K562 (cell line): Measurements from ENCODE around the gene CD69. TPM values are rescaled to one million over a fixed set of nuclear protein-coding genes. Genes with fewer than 3 reads are reported as not detected.

Experiments
- BRF1 ChIP-seq: IDR thresholded peaks from 3 replicates; pipeline ENCODE4 v1.6.1; 2011; ENCODE audit warnings: borderline replicate concordance, mild to moderate bottlenecking; ENCODE audit not compliant: insufficient read length; ENCODE audit errors: extremely low read depth
- CC2D1A ChIP-seq: fragments of 450-650 bp; IDR thresholded peaks from 2 replicates; pipeline ENCODE4 v1.6.1; 2017; ENCODE audit warnings: mild to moderate bottlenecking
- CHD1 ChIP-seq: fragments of 200-600 bp; sonication (generic); IDR thresholded peaks from one replicate; pipeline ENCODE4 v1.6.1; 2012; ENCODE audit warnings: mild to moderate bottlenecking, moderate library complexity, low read length, inconsistent platforms
- EP400 ChIP-seq: fragments of 450-650 bp; IDR thresholded peaks from 2 replicates; pipeline ENCODE4 v1.6.1; 2017; ENCODE audit warnings: antibody characterized with exemption, mild to moderate bottlenecking, moderate library complexity
- ETV6 ChIP-seq, 3 experiments: fragments of 150-350 bp in 1 of 3; sonication (generic) in 1 of 3; formaldehyde crosslinking in 1 of 3; IDR thresholded peaks; 2 replicates each; pipeline versions ENCODE4 v1.6.1 to v1.8.0; 2014 to 2022; ENCODE audit warnings: borderline replicate concordance in 2 of 3, low read depth in 2 of 3, antibody characterized with exemption in 1 of 3, low read length in 1 of 3, mild to moderate bottlenecking in 1 of 3, missing genetic modification reagents in 1 of 3
- FOS ChIP-seq: IDR thresholded peaks from 3 replicates; pipeline ENCODE4 v1.6.1; 2011; ENCODE audit not compliant: insufficient read length; ENCODE audit errors: extremely low read depth
- PCBP2 ChIP-seq: fragments of 200-400 bp; formaldehyde crosslinking; IDR thresholded peaks from 2 replicates; pipeline ENCODE4 v1.6.1; 2018; ENCODE audit warnings: low read length, low read depth, mild to moderate bottlenecking, moderate library complexity; ENCODE audit not compliant: poor library complexity, severe bottlenecking
- PML ChIP-seq: IDR thresholded peaks from 2 replicates; pipeline ENCODE4 v1.6.1; 2012; ENCODE audit warnings: low read length, inconsistent platforms
- PTRF ChIP-seq: fragments of 450-650 bp; IDR thresholded peaks from 2 replicates; pipeline ENCODE4 v1.6.1; 2016; ENCODE audit warnings: mild to moderate bottlenecking, missing genetic modification characterization, missing compliant biosample characterization
- RBFOX2 ChIP-seq: fragments of 200-400 bp; formaldehyde crosslinking; IDR thresholded peaks from 2 replicates; pipeline ENCODE4 v1.6.1; 2017; ENCODE audit warnings: low read depth, mild to moderate bottlenecking, low read length, moderate library complexity
- RUNX1 ChIP-seq: sonication (generic); IDR thresholded peaks from 2 replicates; pipeline ENCODE4 v1.6.1; 2016; ENCODE audit warnings: antibody characterized with exemption, low read depth
- SRF ChIP-seq, 2 experiments: fragments of 250-450, 450-650 bp in 1 of 2; sonication (Bioruptor Pico) in 1 of 2; sonication (generic) in 1 of 2; formaldehyde crosslinking; IDR thresholded peaks; 2 replicates each; pipeline versions ENCODE4 v1.5.0 to v1.5.1; 2020 to 2022; ENCODE audit warnings: mild to moderate bottlenecking in 1 of 2, missing genetic modification reagents in 1 of 2
- TEAD1 ChIP-seq, 2 experiments: fragments of 450-650 bp in 1 of 2; sonication (generic) in 1 of 2; formaldehyde crosslinking; IDR thresholded peaks; 2 replicates each; pipeline versions ENCODE4 v1.4.0 to v1.8.0; 2020 to 2022; ENCODE audit warnings: mild to moderate bottlenecking in 2 of 2, missing genetic modification reagents in 1 of 2
- ZBTB17 ChIP-seq: fragments of 450-650 bp; formaldehyde crosslinking; IDR thresholded peaks from 2 replicates; pipeline ENCODE4 v1.4.0; 2020; ENCODE audit warnings: mild to moderate bottlenecking
- ZEB2 ChIP-seq: fragments of 450-650 bp; IDR thresholded peaks from 2 replicates; pipeline ENCODE4 v1.6.1; 2016
- ZFPM2 ChIP-seq: fragments of 250-450 bp; sonication (Bioruptor Pico); IDR thresholded peaks from 2 replicates; pipeline ENCODE4 v1.5.1; 2022; ENCODE audit warnings: mild to moderate bottlenecking
- ZNF408 ChIP-seq: fragments of 250-450 bp; sonication (Bioruptor Pico); IDR thresholded peaks from 2 replicates; pipeline ENCODE4 v1.4.0; 2020; ENCODE audit warnings: low read depth, mild to moderate bottlenecking, moderate library complexity
- ZSCAN29 ChIP-seq: fragments of 450-650 bp; IDR thresholded peaks from 2 replicates; pipeline ENCODE4 v1.6.1; 2017
- polyA plus RNA-seq, 8 experiments: library from polyadenylated mRNA; depleted of rRNA in 4 of 8; stranded (reverse) in 5 of 8; unstranded in 3 of 8; fragments of >200 nt; fragmentation: Nextera tagmentation in 2 of 8; fragmentation: Illumina TruSeq in 1 of 8; extraction: Ambion mirVana in 2 of 8; extraction: Trizol in 1 of 8; gene quantifications; 2 replicates each; pipeline versions ENCODE4 v1.2.1 to v1.2.3, GENCODE V29; 2011 to 2014; ENCODE audit warnings: inconsistent platforms in 1 of 8, missing spikeins in 1 of 8
- total RNA-seq, 7 experiments: library from RNA; depleted of rRNA in 6 of 7; stranded (reverse); fragments of >200 nt in 6 of 7; fragmentation: Illumina TruSeq in 2 of 7; extraction: Trizol in 2 of 7; gene quantifications; 2 replicates each; pipeline versions ENCODE4 v1.2.1 to v1.2.3, GENCODE V29; 2011 to 2021; ENCODE audit warnings: low replicate concordance in 1 of 7
- TF ChIP-seq, protein P1 (sequence below): sonication (generic); formaldehyde crosslinking; IDR thresholded peaks from 2 replicates; pipeline ENCODE4 v1.8.0; 2022; ENCODE audit warnings: mild to moderate bottlenecking, missing genetic modification reagents, borderline replicate concordance
- TF ChIP-seq, protein P2 (sequence below), 3 experiments: IDR thresholded peaks in 2 of 3; conservative IDR thresholded peaks in 1 of 3; 2 replicates each; pipeline ENCODE4 v1.5.1; 2011 to 2012; ENCODE audit warnings: low read length in 3 of 3, mild to moderate bottlenecking in 3 of 3, control low read depth in 2 of 3, improper control_type of control experiment in 1 of 3, inconsistent platforms in 1 of 3, low read depth in 1 of 3, mixed read lengths in 1 of 3, moderate library complexity in 1 of 3; ENCODE audit not compliant: insufficient read depth in 2 of 3
- TF ChIP-seq, protein P3 (sequence below), 2 experiments: fragments of 450-650 bp; IDR thresholded peaks; 2 replicates each; pipeline ENCODE4 v1.6.1; 2016
- TF ChIP-seq, protein P4 (sequence below): sonication (generic); formaldehyde crosslinking; IDR thresholded peaks from 2 replicates; pipeline ENCODE4 v1.8.0; 2022; ENCODE audit warnings: mild to moderate bottlenecking, missing genetic modification reagents

The CD69 gene
- total and polyA plus RNA-seq, 9 of the 15 experiments (the other 6 are each of a cell fraction or from before 2014, with no cell fraction given): 11.7 to 243 (median 54.4) TPM

DNA sequence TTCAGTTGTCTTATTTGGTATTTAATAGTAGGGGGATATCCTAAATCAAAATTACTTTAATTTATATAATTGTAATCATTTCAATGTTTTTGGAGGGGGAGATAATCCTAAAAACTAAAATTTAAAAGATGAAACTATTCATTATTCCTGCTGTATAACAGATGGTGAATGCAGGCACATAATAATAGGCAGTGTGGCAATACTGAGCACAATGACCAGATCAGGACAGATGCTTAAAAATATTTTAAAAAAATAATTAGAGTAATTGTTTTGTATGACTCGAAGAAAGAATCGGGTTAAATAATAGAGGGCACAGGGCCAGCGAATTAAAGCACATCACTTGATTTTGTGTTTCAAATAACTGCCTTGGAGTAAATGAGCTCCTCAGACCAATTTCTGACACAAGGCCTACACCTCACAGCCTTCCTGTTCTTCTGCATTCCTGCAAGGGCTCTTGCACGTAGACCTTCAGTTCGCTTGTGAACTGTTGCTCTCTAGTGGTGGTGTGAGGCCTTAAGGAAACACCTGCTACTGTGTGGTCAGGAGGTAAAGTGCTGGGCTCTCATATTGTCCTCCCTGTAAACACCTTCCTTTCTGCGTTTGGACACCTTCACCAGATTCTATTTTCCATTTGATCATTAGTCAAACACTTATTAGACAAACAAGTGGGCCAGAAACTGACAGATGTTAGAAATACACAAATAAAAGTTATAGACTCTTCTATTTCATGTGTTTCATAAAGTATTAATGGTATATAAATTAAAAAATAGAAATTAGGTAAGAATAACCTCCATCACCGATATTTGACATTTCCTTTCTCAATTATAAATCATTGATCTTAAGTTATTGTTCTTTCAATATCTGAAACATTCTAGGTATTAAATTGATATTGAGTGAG is 37.3 kb upstream of the CD69 start (continued):
- TF ChIP-seq CC2D1A (peak; percentile 63; the same call in 1 of the 2 replicates), ZSCAN29 (no peak), ETV6 (IDR thresholded peaks at IDR 0.05; ENCODE audit: borderline replicate concordance in 1 of 2, low read depth in 2 of 2, low read length in 1 of 2) (no peak), ETV6 (CRISPR knock-in tag; IDR thresholded peaks at IDR 0.05; ENCODE audit: borderline replicate concordance) (no peak), PTRF (tag) (no peak), BRF1 (no peak), CHD1 (no peak), SRF (CRISPR knock-in tag; IDR thresholded peaks at IDR 0.05) (no peak), FOS (no peak), PCBP2 (no peak), ZFPM2 (CRISPR knock-in tag) (no peak), ZEB2 (peak; percentile 45; the same call in 1 of the 2 replicates), RUNX1 (no peak), ZBTB17 (CRISPR knock-in tag) (no peak), TEAD1 (CRISPR knock-in tag; IDR thresholded peaks at IDR 0.05) (peak; percentile 74 to 92; a peak in 3 of 4 replicates), PML (no peak), RBFOX2 (no peak), EP400 (no peak), ZNF408 (CRISPR knock-in tag) (no peak)
- TF ChIP-seq, protein P1, sequence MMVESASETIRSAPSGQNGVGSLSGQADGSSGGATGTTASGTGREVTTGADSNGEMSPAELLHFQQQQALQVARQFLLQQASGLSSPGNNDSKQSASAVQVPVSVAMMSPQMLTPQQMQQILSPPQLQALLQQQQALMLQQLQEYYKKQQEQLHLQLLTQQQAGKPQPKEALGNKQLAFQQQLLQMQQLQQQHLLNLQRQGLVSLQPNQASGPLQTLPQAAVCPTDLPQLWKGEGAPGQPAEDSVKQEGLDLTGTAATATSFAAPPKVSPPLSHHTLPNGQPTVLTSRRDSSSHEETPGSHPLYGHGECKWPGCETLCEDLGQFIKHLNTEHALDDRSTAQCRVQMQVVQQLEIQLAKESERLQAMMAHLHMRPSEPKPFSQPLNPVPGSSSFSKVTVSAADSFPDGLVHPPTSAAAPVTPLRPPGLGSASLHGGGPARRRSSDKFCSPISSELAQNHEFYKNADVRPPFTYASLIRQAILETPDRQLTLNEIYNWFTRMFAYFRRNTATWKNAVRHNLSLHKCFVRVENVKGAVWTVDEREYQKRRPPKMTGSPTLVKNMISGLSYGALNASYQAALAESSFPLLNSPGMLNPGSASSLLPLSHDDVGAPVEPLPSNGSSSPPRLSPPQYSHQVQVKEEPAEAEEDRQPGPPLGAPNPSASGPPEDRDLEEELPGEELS (CRISPR knock-in tag): no peak
- TF ChIP-seq, protein P2, sequence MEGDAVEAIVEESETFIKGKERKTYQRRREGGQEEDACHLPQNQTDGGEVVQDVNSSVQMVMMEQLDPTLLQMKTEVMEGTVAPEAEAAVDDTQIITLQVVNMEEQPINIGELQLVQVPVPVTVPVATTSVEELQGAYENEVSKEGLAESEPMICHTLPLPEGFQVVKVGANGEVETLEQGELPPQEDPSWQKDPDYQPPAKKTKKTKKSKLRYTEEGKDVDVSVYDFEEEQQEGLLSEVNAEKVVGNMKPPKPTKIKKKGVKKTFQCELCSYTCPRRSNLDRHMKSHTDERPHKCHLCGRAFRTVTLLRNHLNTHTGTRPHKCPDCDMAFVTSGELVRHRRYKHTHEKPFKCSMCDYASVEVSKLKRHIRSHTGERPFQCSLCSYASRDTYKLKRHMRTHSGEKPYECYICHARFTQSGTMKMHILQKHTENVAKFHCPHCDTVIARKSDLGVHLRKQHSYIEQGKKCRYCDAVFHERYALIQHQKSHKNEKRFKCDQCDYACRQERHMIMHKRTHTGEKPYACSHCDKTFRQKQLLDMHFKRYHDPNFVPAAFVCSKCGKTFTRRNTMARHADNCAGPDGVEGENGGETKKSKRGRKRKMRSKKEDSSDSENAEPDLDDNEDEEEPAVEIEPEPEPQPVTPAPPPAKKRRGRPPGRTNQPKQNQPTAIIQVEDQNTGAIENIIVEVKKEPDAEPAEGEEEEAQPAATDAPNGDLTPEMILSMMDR (IDR thresholded peaks at IDR 0.05 in 2 of 3, conservative IDR thresholded peaks at IDR 0.05 in 1 of 3; ENCODE audit: insufficient read depth in 2 of 3, low read depth in 1 of 3, low read length in 3 of 3): peak; percentile 79 to 86 (median 85)
- TF ChIP-seq, protein P3, sequence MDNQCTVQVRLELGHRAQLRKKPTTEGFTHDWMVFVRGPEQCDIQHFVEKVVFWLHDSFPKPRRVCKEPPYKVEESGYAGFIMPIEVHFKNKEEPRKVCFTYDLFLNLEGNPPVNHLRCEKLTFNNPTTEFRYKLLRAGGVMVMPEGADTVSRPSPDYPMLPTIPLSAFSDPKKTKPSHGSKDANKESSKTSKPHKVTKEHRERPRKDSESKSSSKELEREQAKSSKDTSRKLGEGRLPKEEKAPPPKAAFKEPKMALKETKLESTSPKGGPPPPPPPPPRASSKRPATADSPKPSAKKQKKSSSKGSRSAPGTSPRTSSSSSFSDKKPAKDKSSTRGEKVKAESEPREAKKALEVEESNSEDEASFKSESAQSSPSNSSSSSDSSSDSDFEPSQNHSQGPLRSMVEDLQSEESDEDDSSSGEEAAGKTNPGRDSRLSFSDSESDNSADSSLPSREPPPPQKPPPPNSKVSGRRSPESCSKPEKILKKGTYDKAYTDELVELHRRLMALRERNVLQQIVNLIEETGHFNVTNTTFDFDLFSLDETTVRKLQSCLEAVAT (IDR thresholded peaks at IDR 0.05): 0 out of 4 replicates have a peak, but pooled peaks of 1 of the 2 experiments have one; percentile 23
- TF ChIP-seq, protein P4, sequence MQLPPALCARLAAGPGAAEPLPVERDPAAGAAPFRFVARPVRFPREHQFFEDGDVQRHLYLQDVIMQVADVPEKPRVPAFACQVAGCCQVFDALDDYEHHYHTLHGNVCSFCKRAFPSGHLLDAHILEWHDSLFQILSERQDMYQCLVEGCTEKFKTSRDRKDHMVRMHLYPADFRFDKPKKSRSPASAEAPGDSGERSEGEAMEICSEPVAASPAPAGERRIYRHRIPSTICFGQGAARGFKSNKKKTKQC (CRISPR knock-in tag): no peak
